OCI-LY1 (cell line): ENCODE measurements around the gene PPP1R14C.

Source experiments
- EZH2 ChIP-seq: fragments of 200-600 bp; sonication (generic), shearing (Covaris generic); IDR thresholded peaks from 2 replicates; pipeline ENCODE4 v1.8.0; 2017; ENCODE audit warnings: borderline replicate concordance, mixed run types, mild to moderate bottlenecking, antibody characterized with exemption, low read length, moderate library complexity, mixed read lengths
- TF ChIP-seq, protein P1 (sequence below): fragments of 200-600 bp; sonication (generic), shearing (Covaris generic); IDR thresholded peaks from 2 replicates; pipeline ENCODE4 v1.5.1; 2017; ENCODE audit warnings: mild to moderate bottlenecking, antibody characterized with exemption, low read length, moderate library complexity, mixed read lengths

GRCh38 chr6:150143516-150144293, 861 bp downstream of the PPP1R14C start:
- TF ChIP-seq, protein P1, sequence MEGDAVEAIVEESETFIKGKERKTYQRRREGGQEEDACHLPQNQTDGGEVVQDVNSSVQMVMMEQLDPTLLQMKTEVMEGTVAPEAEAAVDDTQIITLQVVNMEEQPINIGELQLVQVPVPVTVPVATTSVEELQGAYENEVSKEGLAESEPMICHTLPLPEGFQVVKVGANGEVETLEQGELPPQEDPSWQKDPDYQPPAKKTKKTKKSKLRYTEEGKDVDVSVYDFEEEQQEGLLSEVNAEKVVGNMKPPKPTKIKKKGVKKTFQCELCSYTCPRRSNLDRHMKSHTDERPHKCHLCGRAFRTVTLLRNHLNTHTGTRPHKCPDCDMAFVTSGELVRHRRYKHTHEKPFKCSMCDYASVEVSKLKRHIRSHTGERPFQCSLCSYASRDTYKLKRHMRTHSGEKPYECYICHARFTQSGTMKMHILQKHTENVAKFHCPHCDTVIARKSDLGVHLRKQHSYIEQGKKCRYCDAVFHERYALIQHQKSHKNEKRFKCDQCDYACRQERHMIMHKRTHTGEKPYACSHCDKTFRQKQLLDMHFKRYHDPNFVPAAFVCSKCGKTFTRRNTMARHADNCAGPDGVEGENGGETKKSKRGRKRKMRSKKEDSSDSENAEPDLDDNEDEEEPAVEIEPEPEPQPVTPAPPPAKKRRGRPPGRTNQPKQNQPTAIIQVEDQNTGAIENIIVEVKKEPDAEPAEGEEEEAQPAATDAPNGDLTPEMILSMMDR, result no peak
- TF ChIP-seq EZH2, result no peak
